ENCODE results near the gene COLQ.

The COLQ gene

GRCh38 chr3:15519096-15519495 lies 2.4 kb downstream of the COLQ start:
- DNase-seq: no peak

GRCh38 chr3:15514663-15515340 lies 6.7 kb downstream of the COLQ start:
- no peak for DNase-seq

GRCh38 chr3:15513810-15514662 lies 7.5 kb downstream of the COLQ start:
- no peak for DNase-seq

- no peak for DNase-seq
Observed at GRCh38 chr3:15513116-15513515, 8.4 kb downstream of the COLQ start.

GRCh38 chr3:15512166-15512565 lies 9.3 kb downstream of the COLQ start:
- no peak for DNase-seq

GRCh38 chr3:15511156-15511555 lies 10.3 kb downstream of the COLQ start:
- DNase-seq: no peak

GRCh38 chr3:15510493-15510892 lies 11.0 kb downstream of the COLQ start:
- no peak for DNase-seq

- DNase-seq: no peak
Observed at GRCh38 chr3:15506571-15506970, 14.9 kb downstream of the COLQ start.

GRCh38 chr3:15505479-15506165 lies 15.9 kb downstream of the COLQ start:
- no peak for DNase-seq

- DNase-seq: no peak
Observed at GRCh38 chr3:15502616-15503015, 18.9 kb downstream of the COLQ start.

- DNase-seq: no peak
Observed at GRCh38 chr3:15501126-15501525, 20.4 kb downstream of the COLQ start.

GRCh38 chr3:15500107-15500724 lies 21.3 kb downstream of the COLQ start:
- DNase-seq: no peak

GRCh38 chr3:15499536-15499935 lies 22.0 kb downstream of the COLQ start:
- DNase-seq: no peak

- no peak for DNase-seq
Observed at GRCh38 chr3:15498431-15499214, 22.9 kb downstream of the COLQ start.

- no peak for DNase-seq
Observed at GRCh38 chr3:15497964-15498363, 23.5 kb downstream of the COLQ start.

- DNase-seq: no peak
Observed at GRCh38 chr3:15496341-15496664, 25.2 kb downstream of the COLQ start.

- DNase-seq: no peak
Observed at GRCh38 chr3:15495461-15496340, 25.8 kb downstream of the COLQ start.

- no peak for DNase-seq
Observed at GRCh38 chr3:15493436-15493835, 28.1 kb downstream of the COLQ start.

- DNase-seq: no peak
Observed at GRCh38 chr3:15492847-15493360, 28.6 kb downstream of the COLQ start.

- DNase-seq: no peak
Observed at GRCh38 chr3:15491143-15491542, 30.4 kb downstream of the COLQ start.

GRCh38 chr3:15490158-15490557 lies 31.3 kb downstream of the COLQ start:
- DNase-seq: no peak

Data from NCI-H526 treated with DMSO at 0.1 percent for 48 hours (cell line).